Measurements from ENCODE around the gene RNF213.
"Not testable (repeated sequence)": the region's sequence is repeated elsewhere in the genome, so short reads cannot be mapped to it uniquely, and the experiment has no call there.

RNF213 gene

GRCh38 chr17:80253631-80254395, 6.8 kb upstream of the RNF213 start:
- Histone ChIP-seq H3K4me1 (peaks cover 41% of the 10 kb centered on the region), H3K36me3 (ENCODE audit: control insufficient read depth, insufficient read depth, low read length) (no peaks in the 10 kb centered on the region), H2AFZ (peak overlapping the region; percentile 53), H3K9ac (peak overlapping the region; percentile 80), H3K9me3 (ENCODE audit: control insufficient read depth, low read length) (no peaks in the 10 kb centered on the region), H3K27me3 (ENCODE audit: control insufficient read depth, insufficient read depth, low read length) (no peaks in the 10 kb centered on the region), H3K4me3 (ENCODE audit: low read depth, low read length) (peak overlapping the region; percentile 48), H3K79me2 (no peaks in the 10 kb centered on the region), H3K4me2 (ENCODE audit: low read length) (peak overlapping the region; percentile 25), H3K27ac (peak overlapping the region; percentile 100)
- TF ChIP-seq CTCF (IDR thresholded peaks at IDR 0.05), result no peak

- Histone ChIP-seq H3K27me3 (ENCODE audit: control insufficient read depth, insufficient read depth, low read length) (no peaks in the 10 kb centered on the region), H3K4me3 (ENCODE audit: low read depth, low read length) (peak overlapping the region; percentile 48), H3K79me2 (no peaks in the 10 kb centered on the region), H3K4me1 (peaks cover 49% of the 10 kb centered on the region), H3K9me3 (ENCODE audit: control insufficient read depth, low read length) (no peaks in the 10 kb centered on the region), H3K36me3 (ENCODE audit: control insufficient read depth, insufficient read depth, low read length) (no peaks in the 10 kb centered on the region), H3K27ac (peak overlapping the region; percentile 100), H2AFZ (peak overlapping the region; percentile 53), H3K4me2 (ENCODE audit: low read length) (peak overlapping the region; percentile 59), H3K9ac (peak overlapping the region; percentile 80)
- TF ChIP-seq CTCF (IDR thresholded peaks at IDR 0.05), result peak; percentile 18
These were observed 6.0 kb upstream of the RNF213 start for GRCh38 chr17:80254396-80255251.

- Histone ChIP-seq H3K79me2 (no peaks in the 10 kb centered on the region), H3K27ac (peak overlapping the region; percentile 100), H3K4me1 (peaks cover 51% of the 10 kb centered on the region), H3K27me3 (ENCODE audit: control insufficient read depth, insufficient read depth, low read length) (no peaks in the 10 kb centered on the region), H3K4me2 (ENCODE audit: low read length) (no peak overlapping the region), H3K9me3 (ENCODE audit: control insufficient read depth, low read length) (no peaks in the 10 kb centered on the region), H3K9ac (no peak overlapping the region), H2AFZ (no peak overlapping the region), H3K4me3 (ENCODE audit: low read depth, low read length) (no peak overlapping the region), H3K36me3 (ENCODE audit: control insufficient read depth, insufficient read depth, low read length) (no peaks in the 10 kb centered on the region)
- TF ChIP-seq CTCF (IDR thresholded peaks at IDR 0.05), result no peak
These were observed 4.7 kb upstream of the RNF213 start for GRCh38 chr17:80256034-80256350.

- Histone ChIP-seq H3K4me2 (ENCODE audit: low read length) (no peak overlapping the region), H3K36me3 (ENCODE audit: control insufficient read depth, insufficient read depth, low read length) (no peaks in the 10 kb centered on the region), H3K9ac (no peak overlapping the region), H3K4me1 (peaks cover 56% of the 10 kb centered on the region), H3K9me3 (ENCODE audit: control insufficient read depth, low read length) (no peaks in the 10 kb centered on the region), H3K27ac (peak overlapping the region; percentile 100), H3K79me2 (no peaks in the 10 kb centered on the region), H3K4me3 (ENCODE audit: low read depth, low read length) (no peak overlapping the region), H3K27me3 (ENCODE audit: control insufficient read depth, insufficient read depth, low read length) (no peaks in the 10 kb centered on the region), H2AFZ (no peak overlapping the region)
- TF ChIP-seq CTCF (IDR thresholded peaks at IDR 0.05), result no peak
These were observed 2.9 kb upstream of the RNF213 start for GRCh38 chr17:80257716-80258213.

- peak overlapping the region; percentile 100 for H3K27ac ChIP-seq
These were observed 2.4 kb upstream of the RNF213 start for GRCh38 chr17:80258296-80258695.

More at GRCh38 chr17:80258296-80258695, 2.4 kb upstream of the RNF213 start:
- H3K9ac ChIP-seq; H3K9me3 ChIP-seq (ENCODE audit: control insufficient read depth, low read length); H3K36me3 ChIP-seq (ENCODE audit: control insufficient read depth, insufficient read depth, low read length); H3K27me3 ChIP-seq (ENCODE audit: control insufficient read depth, insufficient read depth, low read length); H3K4me3 ChIP-seq (ENCODE audit: low read depth, low read length); H3K4me2 ChIP-seq (ENCODE audit: low read length); H3K79me2 ChIP-seq: not testable (repeated sequence)
- Histone ChIP-seq H3K4me1 (peaks cover 54% of the 10 kb centered on the region), H2AFZ (peak overlapping the region; percentile 30)
